ENCODE measurements around the gene MEIOSIN.
"Not testable (repeated sequence)": the region's sequence is repeated elsewhere in the genome, so short reads cannot be mapped to it uniquely, and the experiment has no call there.

MEIOSIN gene

GRCh38 chr19:45733160-45733810 lies at the start of gene MEIOSIN:
Gene MEIOSIN (plus strand): TSS chr19:45733439. CDS start chr19:45735377, 1,938 bp downstream.
- FAIRE-seq: no peak

GRCh38 chr19:45685045-45685444 lies 48.2 kb upstream of the MEIOSIN start:
- not testable (repeated sequence) for FAIRE-seq

- no peak for FAIRE-seq
These were observed 45.6 kb upstream of the MEIOSIN start for GRCh38 chr19:45687599-45687998.

GRCh38 chr19:45691516-45692186 lies 41.6 kb upstream of the MEIOSIN start, which contains the start of gene SNRPD2:
Gene SNRPD2 (minus strand): TSS chr19:45691953. CDS start chr19:45691888, 65 bp downstream.
- peak; percentile 51 for FAIRE-seq

GRCh38 chr19:45692187-45693105 lies 40.8 kb upstream of the MEIOSIN start, which contains the start of gene QPCTL:
Gene QPCTL (plus strand): TSS chr19:45692666. CDS start chr19:45692704, 38 bp downstream.
- FAIRE-seq: peak; percentile 98

- FAIRE-seq: no peak
These were observed 40.0 kb upstream of the MEIOSIN start for GRCh38 chr19:45693106-45693788.

- FAIRE-seq: no peak
These were observed 31.6 kb upstream of the MEIOSIN start for GRCh38 chr19:45701676-45702075.

- FAIRE-seq: no peak
These were observed 28.1 kb upstream of the MEIOSIN start for GRCh38 chr19:45705115-45705514.

- no peak for FAIRE-seq
These were observed 27.4 kb upstream of the MEIOSIN start for GRCh38 chr19:45705710-45706415.

GRCh38 chr19:45710356-45711130 lies 22.7 kb upstream of the MEIOSIN start:
- FAIRE-seq: no peak

GRCh38 chr19:45711851-45712698 lies 21.2 kb upstream of the MEIOSIN start:
- no peak for FAIRE-seq

- no peak for FAIRE-seq
These were observed 20.6 kb upstream of the MEIOSIN start for GRCh38 chr19:45712699-45713067.

- no peak for FAIRE-seq
These were observed 20.1 kb upstream of the MEIOSIN start for GRCh38 chr19:45713141-45713540.

GRCh38 chr19:45715139-45715538 lies 18.1 kb upstream of the MEIOSIN start:
- no peak for FAIRE-seq

- FAIRE-seq: no peak
These were observed 16.7 kb upstream of the MEIOSIN start for GRCh38 chr19:45716359-45717130.

GRCh38 chr19:45717131-45717982 lies 15.9 kb upstream of the MEIOSIN start:
- peak; percentile 81 for FAIRE-seq

- FAIRE-seq: no peak
These were observed 15.1 kb upstream of the MEIOSIN start for GRCh38 chr19:45717983-45718650.

- FAIRE-seq: not testable (repeated sequence)
These were observed 13.2 kb upstream of the MEIOSIN start for GRCh38 chr19:45720065-45720464.
